Astrocyte (in vitro differentiated cells and primary cell): ENCODE measurements around the gene AKT3. TPM values are rescaled to one million over a fixed set of nuclear protein-coding genes. Genes with fewer than 3 reads are reported as not detected.

ENCODE experiments used
- DNase-seq: peaks from one replicate; pipeline ENCODE4 v3.0.0-alpha.2; 2010; ENCODE audit warnings: low read depth
- FAIRE-seq: peaks from 2 replicates; lab custom pipeline; 2011; peaks lifted over from hg19 to GRCh38; lab: Jason Lieb, UNC
- H2AFZ ChIP-seq: 2 replicates; pipeline ENCODE4 v1.6.0; 2012; ENCODE audit warnings: low read depth, low read length, inconsistent platforms
- H3K27ac ChIP-seq: 2 replicates; pipeline ENCODE4 v1.5.1; 2011; ENCODE audit warnings: low read depth, low read length, inconsistent platforms
- H3K27me3 ChIP-seq: 2 replicates; pipeline ENCODE4 v1.6.0; 2011; ENCODE audit warnings: low read length, inconsistent platforms; ENCODE audit not compliant: insufficient read depth
- H3K36me3 ChIP-seq: 2 replicates; pipeline ENCODE4 v1.5.1; 2011; ENCODE audit warnings: low read length, inconsistent platforms; ENCODE audit not compliant: insufficient read depth
- H3K4me1 ChIP-seq: 2 replicates; pipeline ENCODE4 v1.5.1; 2011; ENCODE audit warnings: low read length, inconsistent platforms; ENCODE audit not compliant: insufficient read depth
- H3K4me2 ChIP-seq: 2 replicates; pipeline ENCODE4 v1.6.0; 2012; ENCODE audit warnings: low read length, inconsistent platforms
- H3K4me3 ChIP-seq: 2 replicates; pipeline ENCODE4 v1.5.1; 2011; ENCODE audit warnings: low read depth, mild to moderate bottlenecking, low read length, inconsistent platforms; ENCODE audit not compliant: insufficient read depth
- H3K79me2 ChIP-seq: 2 replicates; pipeline ENCODE4 v1.6.0; 2012; ENCODE audit warnings: mild to moderate bottlenecking, low read length, inconsistent platforms; ENCODE audit not compliant: insufficient read depth
- H3K9ac ChIP-seq: 2 replicates; pipeline ENCODE4 v1.6.0; 2012; ENCODE audit warnings: mild to moderate bottlenecking, low read length, inconsistent platforms
- H3K9me3 ChIP-seq: 2 replicates; pipeline ENCODE4 v1.5.1; 2012; ENCODE audit warnings: low read depth, mild to moderate bottlenecking, low read length, inconsistent platforms; ENCODE audit not compliant: insufficient read depth
- H4K20me1 ChIP-seq: 2 replicates; pipeline ENCODE4 v1.6.0; 2012; ENCODE audit warnings: low read length, inconsistent platforms; ENCODE audit not compliant: insufficient read depth
- H3K27ac Mint-ChIP-seq: one replicate; pipeline ENCODE4 v1.8.0; 2021; ENCODE audit warnings: mild to moderate bottlenecking, mixed read lengths; ENCODE audit not compliant: unreplicated experiment
- H3K27me3 Mint-ChIP-seq: one replicate; pipeline ENCODE4 v1.8.0; 2021; ENCODE audit warnings: low read depth, mixed read lengths; ENCODE audit not compliant: unreplicated experiment
- H3K36me3 Mint-ChIP-seq: one replicate; pipeline ENCODE4 v1.8.0; 2021; ENCODE audit warnings: low read depth, mixed read lengths; ENCODE audit not compliant: unreplicated experiment
- H3K4me1 Mint-ChIP-seq: one replicate; pipeline ENCODE4 v1.8.0; 2021; ENCODE audit warnings: low read depth, mixed read lengths; ENCODE audit not compliant: unreplicated experiment
- H3K4me3 Mint-ChIP-seq: one replicate; pipeline ENCODE4 v1.8.0; 2021; ENCODE audit warnings: mild to moderate bottlenecking, moderate library complexity, mixed read lengths; ENCODE audit not compliant: unreplicated experiment
- H3K9me3 Mint-ChIP-seq: one replicate; pipeline ENCODE4 v1.8.0; 2021; ENCODE audit warnings: mild to moderate bottlenecking, mixed read lengths; ENCODE audit not compliant: unreplicated experiment
- EZH2 ChIP-seq: IDR thresholded peaks from 2 replicates; pipeline ENCODE4 v1.6.1; 2012; ENCODE audit warnings: mild to moderate bottlenecking, low read length, inconsistent platforms; ENCODE audit not compliant: insufficient read depth
- total RNA-seq: library from RNA; stranded (reverse); gene quantifications from 2 replicates; pipeline ENCODE4 v1.2.1, GENCODE V29; 2021
- TF ChIP-seq, protein P1 (sequence below): IDR thresholded peaks from 2 replicates; pipeline ENCODE4 v1.5.1; 2011; ENCODE audit warnings: low read depth, mild to moderate bottlenecking, inconsistent platforms, low read length, moderate library complexity; ENCODE audit not compliant: insufficient read depth

Gene AKT3
- total RNA-seq, 1 donor from 2014 or later = 64.5 TPM

DNA sequence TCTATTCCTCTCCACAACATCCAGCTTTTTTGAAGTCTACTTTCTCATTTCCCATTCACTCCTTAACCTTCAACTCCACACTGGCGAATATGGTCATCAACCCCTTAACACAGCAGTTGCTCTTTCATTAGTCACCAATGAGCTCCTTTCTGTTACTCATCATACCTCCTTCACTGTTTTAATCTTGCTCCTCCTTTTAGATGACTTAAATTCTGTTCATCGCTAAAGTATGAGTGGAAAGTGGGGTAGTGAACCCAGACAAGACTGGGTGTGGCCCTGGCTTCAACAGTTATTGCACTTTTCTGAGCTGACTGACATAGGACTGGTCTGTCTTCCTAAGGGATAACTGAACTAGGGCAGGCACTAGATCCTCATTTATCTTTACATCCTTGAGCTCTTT is 51.3 kb downstream of the AKT3 start:
- Mint-ChIP-seq H3K9me3 (no peaks in the 10 kb centered on the region), H3K27ac (peak overlapping the region; percentile 92), H3K27me3 (no peaks in the 10 kb centered on the region), H3K36me3 (no peaks in the 10 kb centered on the region), H3K4me1 (peaks cover 18% of the 10 kb centered on the region), H3K4me3 (no peak overlapping the region)
- Histone ChIP-seq H3K4me1 (peaks cover 10% of the 10 kb centered on the region), H3K9me3 (no peaks in the 10 kb centered on the region), H3K4me3 (no peak overlapping the region), H3K79me2 (peaks cover 61% of the 10 kb centered on the region), H2AFZ (no peak overlapping the region), H3K36me3 (no peaks in the 10 kb centered on the region), H4K20me1 (no peaks in the 10 kb centered on the region), H3K4me2 (peak overlapping the region; percentile 59), H3K9ac (peak overlapping the region; percentile 31), H3K27me3 (no peaks in the 10 kb centered on the region), H3K27ac (peak overlapping the region; percentile 70)
- no peak for TF ChIP-seq EZH2
- TF ChIP-seq, protein P1, sequence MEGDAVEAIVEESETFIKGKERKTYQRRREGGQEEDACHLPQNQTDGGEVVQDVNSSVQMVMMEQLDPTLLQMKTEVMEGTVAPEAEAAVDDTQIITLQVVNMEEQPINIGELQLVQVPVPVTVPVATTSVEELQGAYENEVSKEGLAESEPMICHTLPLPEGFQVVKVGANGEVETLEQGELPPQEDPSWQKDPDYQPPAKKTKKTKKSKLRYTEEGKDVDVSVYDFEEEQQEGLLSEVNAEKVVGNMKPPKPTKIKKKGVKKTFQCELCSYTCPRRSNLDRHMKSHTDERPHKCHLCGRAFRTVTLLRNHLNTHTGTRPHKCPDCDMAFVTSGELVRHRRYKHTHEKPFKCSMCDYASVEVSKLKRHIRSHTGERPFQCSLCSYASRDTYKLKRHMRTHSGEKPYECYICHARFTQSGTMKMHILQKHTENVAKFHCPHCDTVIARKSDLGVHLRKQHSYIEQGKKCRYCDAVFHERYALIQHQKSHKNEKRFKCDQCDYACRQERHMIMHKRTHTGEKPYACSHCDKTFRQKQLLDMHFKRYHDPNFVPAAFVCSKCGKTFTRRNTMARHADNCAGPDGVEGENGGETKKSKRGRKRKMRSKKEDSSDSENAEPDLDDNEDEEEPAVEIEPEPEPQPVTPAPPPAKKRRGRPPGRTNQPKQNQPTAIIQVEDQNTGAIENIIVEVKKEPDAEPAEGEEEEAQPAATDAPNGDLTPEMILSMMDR = no peak
- DNase-seq (peak; percentile 98), FAIRE-seq (peak; percentile 90)

DNA sequence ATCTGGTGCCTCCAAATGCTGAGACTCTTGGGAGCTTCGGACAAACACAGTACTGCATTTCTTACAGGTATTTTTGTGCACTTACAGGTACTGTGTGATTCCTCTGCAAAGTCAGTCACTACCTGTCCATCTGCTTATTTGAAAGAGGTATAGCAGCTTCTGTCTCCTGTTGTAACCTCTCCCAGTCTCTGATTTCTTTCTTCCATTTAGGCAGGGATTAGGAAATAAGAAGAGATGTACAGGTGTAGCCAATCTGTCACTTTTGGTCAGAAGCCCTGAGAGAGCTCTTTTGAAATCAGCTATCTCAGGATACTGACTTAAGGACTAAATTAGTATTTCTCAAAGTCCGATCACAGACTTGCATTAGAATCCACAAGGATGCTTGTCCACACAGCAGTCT is 54.0 kb downstream of the AKT3 start:
- DNase-seq = no peak
- peaks cover 8% of the 10 kb centered on the region for H4K20me1 ChIP-seq
- Mint-ChIP-seq H3K27me3 (no peaks in the 10 kb centered on the region), H3K9me3 (no peaks in the 10 kb centered on the region), H3K4me1 (peaks cover 25% of the 10 kb centered on the region), H3K36me3 (no peaks in the 10 kb centered on the region), H3K4me3 (no peak overlapping the region), H3K27ac (no peak overlapping the region)
- no peak overlapping the region for H3K4me2 ChIP-seq
- H3K9me3 ChIP-seq = no peaks in the 10 kb centered on the region
- H3K79me2 ChIP-seq = peaks cover 62% of the 10 kb centered on the region
- no peak for FAIRE-seq
- no peak overlapping the region for H3K4me3 ChIP-seq
- H3K27ac ChIP-seq = no peak overlapping the region
- no peak overlapping the region for H3K9ac ChIP-seq
- H3K36me3 ChIP-seq = no peaks in the 10 kb centered on the region
- no peaks in the 10 kb centered on the region for H3K27me3 ChIP-seq
- no peak overlapping the region for H2AFZ ChIP-seq
- TF ChIP-seq, protein P1 = no peak
- TF ChIP-seq EZH2 = no peak
- peaks cover 7% of the 10 kb centered on the region for H3K4me1 ChIP-seq

DNA sequence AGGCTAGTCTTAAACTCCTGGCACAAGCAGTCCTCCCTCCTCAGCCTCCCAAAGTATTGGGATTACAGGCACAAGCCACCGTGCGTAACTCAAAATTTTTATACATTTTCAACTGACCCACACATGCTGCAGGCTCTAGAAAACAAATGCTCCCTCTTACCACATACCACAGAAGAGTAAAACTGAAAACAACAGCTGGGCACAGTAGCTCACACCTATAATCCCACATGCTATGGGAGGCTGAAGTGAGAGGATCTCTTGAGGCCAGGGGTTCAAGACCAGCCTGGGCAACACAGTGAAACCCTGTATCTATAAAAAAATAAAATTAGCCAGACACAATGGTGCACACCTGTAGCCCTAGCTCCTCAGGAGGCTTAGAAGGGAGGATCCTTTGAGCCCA is 56.7 kb downstream of the AKT3 start:
- no peaks in the 10 kb centered on the region for H3K9me3 ChIP-seq
- H3K9ac ChIP-seq = no peak overlapping the region
- TF ChIP-seq, protein P1 = no peak
- no peak for TF ChIP-seq EZH2
- H3K79me2 ChIP-seq = peaks cover 63% of the 10 kb centered on the region
- no peak overlapping the region for H2AFZ ChIP-seq
- H3K4me2 ChIP-seq = no peak overlapping the region
- no peaks in the 10 kb centered on the region for H3K36me3 ChIP-seq
- Mint-ChIP-seq H3K4me3 (no peak overlapping the region), H3K9me3 (peaks cover 2% of the 10 kb centered on the region), H3K27ac (no peak overlapping the region), H3K4me1 (peaks cover 18% of the 10 kb centered on the region), H3K36me3 (peaks cover 3% of the 10 kb centered on the region), H3K27me3 (no peaks in the 10 kb centered on the region)
- DNase-seq (no peak), FAIRE-seq (no peak)
- no peaks in the 10 kb centered on the region for H3K4me1 ChIP-seq
- H3K4me3 ChIP-seq = no peak overlapping the region
- H3K27ac ChIP-seq = no peak overlapping the region
- H3K27me3 ChIP-seq = no peaks in the 10 kb centered on the region
- H4K20me1 ChIP-seq = peaks cover 8% of the 10 kb centered on the region
